HG03045 (cell line): ENCODE data around the gene WASHC3.

Experiments used
- ATAC-seq: cut with Tn5 transposase; IDR thresholded peaks from one replicate; pipeline ENCODE4 v1.9.1; 2021; ENCODE audit warnings: mild to moderate bottlenecking, moderate library complexity; ENCODE audit not compliant: unreplicated experiment

The WASHC3 gene

DNA sequence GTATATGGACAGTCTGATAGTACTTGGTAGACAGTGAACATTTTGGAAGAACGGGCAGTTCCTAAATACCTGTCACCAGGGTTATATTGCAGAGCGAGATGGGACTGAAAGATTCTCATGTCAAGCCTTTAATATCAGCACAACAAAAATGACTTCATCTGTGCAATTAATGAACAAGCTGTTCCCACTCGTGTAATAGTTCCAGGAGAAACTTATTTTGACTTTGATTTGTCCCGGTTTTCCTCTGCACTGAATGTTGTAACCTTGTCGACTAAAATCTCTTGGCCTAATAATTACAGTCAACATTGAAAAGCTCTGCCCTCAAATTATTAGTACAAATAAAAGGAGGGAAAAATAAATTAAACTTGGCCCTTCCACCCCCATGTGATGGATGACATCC lies 79.5 kb downstream of the WASHC3 start:
- no peak for ATAC-seq

DNA sequence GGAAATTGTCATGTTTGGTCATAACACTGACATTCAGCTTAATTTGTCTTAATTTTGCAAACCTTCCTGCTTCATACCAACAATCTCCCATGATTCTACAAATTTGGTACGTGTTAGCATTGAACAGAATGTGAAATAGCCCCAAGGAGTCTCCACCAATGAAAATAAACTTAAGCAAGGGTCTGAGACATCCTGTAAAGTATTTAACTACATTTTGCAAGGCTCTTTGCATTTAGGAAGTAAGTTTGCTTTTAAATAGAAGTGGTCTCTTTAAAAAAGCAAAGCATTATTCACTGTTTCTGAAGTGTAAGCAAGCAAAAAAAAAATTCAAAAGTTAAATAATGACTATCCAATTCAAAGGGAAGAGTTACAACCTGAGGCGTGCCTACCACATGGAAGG lies 79.9 kb downstream of the WASHC3 start:
- no peak for ATAC-seq

DNA sequence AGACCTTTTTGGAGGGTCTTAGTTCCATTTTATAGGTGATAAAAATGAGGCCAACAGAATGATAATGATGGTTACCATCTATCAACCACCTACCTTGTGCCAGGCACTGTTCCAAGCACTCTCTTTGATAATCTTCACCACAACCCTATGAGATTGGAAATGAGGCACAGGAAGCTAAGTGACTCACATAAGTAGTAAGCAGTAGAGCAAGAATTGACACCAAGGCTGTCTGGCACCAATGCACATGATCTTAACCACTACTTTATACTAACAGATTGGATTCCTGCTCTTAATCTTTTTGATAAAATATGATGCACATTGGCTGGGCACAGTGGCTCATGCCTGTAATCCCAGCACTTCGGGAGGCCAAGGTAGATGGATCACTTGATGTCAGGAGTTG lies 93.0 kb downstream of the WASHC3 start:
- ATAC-seq = no peak

DNA sequence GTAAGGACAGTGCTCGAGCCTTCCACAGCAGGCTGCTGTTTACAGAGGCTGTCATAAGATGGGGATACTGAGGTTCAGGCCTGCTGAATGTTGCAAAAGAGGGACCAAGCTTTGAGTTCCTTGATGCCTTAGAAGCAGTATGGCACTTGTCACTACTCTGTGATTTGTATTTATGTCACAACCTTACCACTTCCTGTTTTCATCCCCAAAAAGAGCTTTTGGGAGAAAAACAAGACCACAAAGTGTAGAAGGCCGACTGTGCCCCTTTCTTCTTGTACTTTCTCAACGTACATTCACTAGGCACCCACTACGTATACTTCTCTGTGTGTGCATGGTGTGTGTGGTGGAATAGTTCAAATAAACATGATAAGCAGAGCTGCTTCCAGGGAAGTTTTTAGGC lies 94.3 kb downstream of the WASHC3 start:
- ATAC-seq = no peak

DNA sequence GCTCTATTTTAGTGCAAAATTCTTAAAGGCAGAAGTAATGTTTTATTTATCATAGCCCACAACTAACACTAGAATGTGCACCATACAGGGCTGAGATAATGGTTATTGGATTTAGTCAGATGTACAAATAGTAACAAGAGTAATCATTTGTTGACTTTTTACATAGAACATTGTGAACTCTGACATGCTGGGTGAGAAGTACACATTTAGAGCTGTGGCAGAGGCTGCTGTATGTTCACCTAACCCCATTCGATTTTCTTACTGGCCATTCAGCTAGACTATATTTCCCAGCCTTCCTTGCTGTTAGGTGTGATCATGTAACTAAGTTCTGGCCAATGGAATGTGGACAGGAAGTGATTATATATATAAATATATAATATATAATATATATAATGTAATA lies 95.3 kb downstream of the WASHC3 start:
- no peak for ATAC-seq

DNA sequence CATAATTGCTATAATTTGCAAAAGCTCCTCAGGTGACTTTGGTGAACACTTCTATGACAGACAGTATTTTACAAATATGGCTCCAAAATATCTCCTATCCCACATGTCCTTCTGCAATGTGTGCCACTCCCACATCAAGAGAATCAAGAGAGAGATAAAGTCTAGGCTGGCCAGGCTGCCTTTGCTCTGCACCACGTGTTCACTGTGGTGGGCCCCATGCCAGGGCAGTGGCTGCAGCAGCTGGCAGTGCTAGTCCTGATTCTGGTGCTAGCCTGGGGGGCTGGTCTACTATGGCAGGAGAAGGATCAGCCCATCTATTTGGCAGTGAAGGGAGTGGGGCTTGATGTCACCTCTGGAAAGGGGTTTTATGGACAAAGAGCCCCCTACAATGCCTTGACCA lies 98.1 kb downstream of the WASHC3 start:
- no peak for ATAC-seq
